Smooth muscle cell (in vitro differentiated cells): Measurements from ENCODE around the gene SERPINI1. TPM values are rescaled to one million over a fixed set of nuclear protein-coding genes. Genes with fewer than 3 reads are reported as not detected.

ENCODE experiments used
- DNase-seq: peaks from one replicate; lab custom pipeline; 2025; ENCODE audit not compliant: unreplicated experiment; lab: John Stamatoyannopoulos, UW
- H2AFZ ChIP-seq: fragments of 200-600 bp; sonication (generic); 2 replicates; pipeline ENCODE4 v1.6.0; 2016; ENCODE audit warnings: antibody characterized with exemption, low read depth, mild to moderate bottlenecking
- H3F3A ChIP-seq: fragments of 200-600 bp; sonication (generic); 2 replicates; pipeline ENCODE4 v1.6.0; 2017; ENCODE audit warnings: antibody characterized with exemption, low read depth
- H3K27ac ChIP-seq: fragments of 200-600 bp; sonication (generic); 2 replicates; pipeline ENCODE4 v1.5.1; 2016; ENCODE audit warnings: low read depth, mild to moderate bottlenecking
- H3K27me3 ChIP-seq: fragments of 200-600 bp; sonication (generic); 2 replicates; pipeline ENCODE4 v1.6.1; 2016; ENCODE audit warnings: low read depth, mild to moderate bottlenecking
- H3K36me3 ChIP-seq: fragments of 200-600 bp; sonication (generic); 2 replicates; pipeline ENCODE4 v1.5.1; 2016; ENCODE audit warnings: low read depth
- H3K4me1 ChIP-seq: fragments of 200-600 bp; sonication (generic); 2 replicates; pipeline ENCODE4 v1.5.1; 2016; ENCODE audit warnings: low read depth
- H3K4me2 ChIP-seq: fragments of 200-600 bp; sonication (generic); 2 replicates; pipeline ENCODE4 v1.6.0; 2016; ENCODE audit warnings: mild to moderate bottlenecking
- H3K4me3 ChIP-seq: fragments of 200-600 bp; sonication (generic); 2 replicates; pipeline ENCODE4 v1.5.1; 2016; ENCODE audit warnings: mild to moderate bottlenecking
- H3K79me2 ChIP-seq: fragments of 200-600 bp; sonication (generic); 2 replicates; pipeline ENCODE4 v1.6.0; 2016; ENCODE audit warnings: low read depth, mild to moderate bottlenecking
- H3K9ac ChIP-seq: fragments of 200-600 bp; sonication (generic); 2 replicates; pipeline ENCODE4 v1.6.0; 2016; ENCODE audit warnings: low read depth
- H3K9me3 ChIP-seq: fragments of 200-600 bp; sonication (generic); replicated peaks from 2 replicates; pipeline ENCODE4 v1.5.1; 2016; ENCODE audit warnings: low read depth
- H4K20me1 ChIP-seq: fragments of 200-600 bp; sonication (generic); 2 replicates; pipeline ENCODE4 v1.6.0; 2016; ENCODE audit warnings: low read depth
- WGBS: methylation state at CpG from one replicate; pipeline ENCODE4 v1.1.7; 2016; ENCODE audit warnings: low lambda C conversion rate; 5-methylcytosine and 5-hydroxymethylcytosine counted together
- polyA plus RNA-seq: library from polyadenylated mRNA; unstranded; fragments of >200 nt; fragmentation: Nextera tagmentation; extraction: Ambion mirVana; gene quantifications from 2 replicates; pipeline ENCODE4 v1.2.1, GENCODE V29; 2016
- total RNA-seq: library from RNA; depleted of rRNA; stranded (reverse); fragments of >200 nt; gene quantifications from 2 replicates; pipeline ENCODE4 v1.2.3, GENCODE V29; 2014
- TF ChIP-seq, protein P1 (sequence below): fragments of 200-600 bp; sonication (generic); IDR thresholded peaks from 2 replicates; pipeline ENCODE4 v1.5.1; 2017; ENCODE audit warnings: borderline replicate concordance, mild to moderate bottlenecking, antibody characterized with exemption; ENCODE audit not compliant: insufficient read depth, poor library complexity, severe bottlenecking

The SERPINI1 gene
- total and polyA plus RNA-seq, 2 experiments from 2014 or later = 40.5 to 54.9 TPM

DNA sequence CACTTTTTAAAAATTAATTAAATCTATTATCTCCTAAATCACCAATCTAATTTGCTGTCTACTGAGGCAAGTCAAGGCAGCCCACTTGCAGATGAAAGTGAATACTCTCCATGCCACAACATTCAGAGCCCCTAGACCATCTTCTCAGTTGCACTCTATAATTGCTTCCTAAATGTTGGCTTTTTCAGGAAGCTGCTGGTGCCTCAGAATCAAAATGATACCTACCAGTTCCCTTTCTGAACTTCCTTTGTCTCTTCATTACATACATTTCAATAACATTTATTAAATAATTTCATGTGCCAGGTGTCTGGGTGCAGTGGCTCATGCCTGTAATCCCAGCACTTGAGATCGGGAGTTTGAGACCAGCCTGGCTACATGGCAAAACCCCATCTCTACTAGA lies 124.1 kb downstream of the SERPINI1 start:
- Histone ChIP-seq H3K27me3 (no peaks in the 10 kb centered on the region), H3K4me2 (no peak overlapping the region), H3F3A (no peaks in the 10 kb centered on the region), H3K4me1 (no peaks in the 10 kb centered on the region), H3K9me3 (no peaks in the 10 kb centered on the region), H3K79me2 (no peaks in the 10 kb centered on the region), H3K9ac (no peak overlapping the region), H4K20me1 (no peaks in the 10 kb centered on the region), H3K27ac (no peak overlapping the region), H3K4me3 (no peak overlapping the region), H2AFZ (no peak overlapping the region), H3K36me3 (no peaks in the 10 kb centered on the region)
- no peak for DNase-seq
- 93% methylated on average over 1 of the region's 1 CpG for WGBS
- TF ChIP-seq, protein P1, sequence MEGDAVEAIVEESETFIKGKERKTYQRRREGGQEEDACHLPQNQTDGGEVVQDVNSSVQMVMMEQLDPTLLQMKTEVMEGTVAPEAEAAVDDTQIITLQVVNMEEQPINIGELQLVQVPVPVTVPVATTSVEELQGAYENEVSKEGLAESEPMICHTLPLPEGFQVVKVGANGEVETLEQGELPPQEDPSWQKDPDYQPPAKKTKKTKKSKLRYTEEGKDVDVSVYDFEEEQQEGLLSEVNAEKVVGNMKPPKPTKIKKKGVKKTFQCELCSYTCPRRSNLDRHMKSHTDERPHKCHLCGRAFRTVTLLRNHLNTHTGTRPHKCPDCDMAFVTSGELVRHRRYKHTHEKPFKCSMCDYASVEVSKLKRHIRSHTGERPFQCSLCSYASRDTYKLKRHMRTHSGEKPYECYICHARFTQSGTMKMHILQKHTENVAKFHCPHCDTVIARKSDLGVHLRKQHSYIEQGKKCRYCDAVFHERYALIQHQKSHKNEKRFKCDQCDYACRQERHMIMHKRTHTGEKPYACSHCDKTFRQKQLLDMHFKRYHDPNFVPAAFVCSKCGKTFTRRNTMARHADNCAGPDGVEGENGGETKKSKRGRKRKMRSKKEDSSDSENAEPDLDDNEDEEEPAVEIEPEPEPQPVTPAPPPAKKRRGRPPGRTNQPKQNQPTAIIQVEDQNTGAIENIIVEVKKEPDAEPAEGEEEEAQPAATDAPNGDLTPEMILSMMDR = no peak

DNA sequence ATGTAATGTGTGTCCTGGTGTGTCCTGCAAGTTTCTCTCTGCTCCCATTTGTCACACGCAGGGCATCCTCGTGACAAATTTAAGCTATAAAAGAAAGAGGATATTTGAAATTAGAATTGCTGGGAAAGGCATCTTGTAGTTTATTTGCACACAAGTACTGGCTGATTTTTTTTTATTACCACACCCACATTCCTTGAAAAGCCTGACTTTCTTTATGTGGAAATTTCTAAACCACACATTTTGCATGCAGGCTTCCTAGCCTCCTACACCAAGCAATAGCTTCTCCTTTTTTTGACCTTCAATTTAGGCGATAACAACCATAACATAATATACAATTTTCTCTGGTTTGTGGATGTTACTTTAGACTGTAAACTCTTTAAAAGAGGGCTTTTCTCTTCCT lies 126.1 kb downstream of the SERPINI1 start:
- DNase-seq = no peak
- H3F3A ChIP-seq = no peaks in the 10 kb centered on the region
- TF ChIP-seq, protein P1 = no peak
- no peaks in the 10 kb centered on the region for H3K9me3 ChIP-seq
- H3K27me3 ChIP-seq = no peaks in the 10 kb centered on the region
- H3K79me2 ChIP-seq = no peaks in the 10 kb centered on the region
- WGBS = 92% methylated on average over 3 of the region's 3 CpGs
- H2AFZ ChIP-seq = peak overlapping the region; percentile 38
- no peaks in the 10 kb centered on the region for H3K36me3 ChIP-seq
- no peak overlapping the region for H3K4me2 ChIP-seq
- H3K27ac ChIP-seq = no peak overlapping the region
- H3K9ac ChIP-seq = no peak overlapping the region
- no peaks in the 10 kb centered on the region for H4K20me1 ChIP-seq
- no peak overlapping the region for H3K4me3 ChIP-seq
- H3K4me1 ChIP-seq = no peaks in the 10 kb centered on the region

DNA sequence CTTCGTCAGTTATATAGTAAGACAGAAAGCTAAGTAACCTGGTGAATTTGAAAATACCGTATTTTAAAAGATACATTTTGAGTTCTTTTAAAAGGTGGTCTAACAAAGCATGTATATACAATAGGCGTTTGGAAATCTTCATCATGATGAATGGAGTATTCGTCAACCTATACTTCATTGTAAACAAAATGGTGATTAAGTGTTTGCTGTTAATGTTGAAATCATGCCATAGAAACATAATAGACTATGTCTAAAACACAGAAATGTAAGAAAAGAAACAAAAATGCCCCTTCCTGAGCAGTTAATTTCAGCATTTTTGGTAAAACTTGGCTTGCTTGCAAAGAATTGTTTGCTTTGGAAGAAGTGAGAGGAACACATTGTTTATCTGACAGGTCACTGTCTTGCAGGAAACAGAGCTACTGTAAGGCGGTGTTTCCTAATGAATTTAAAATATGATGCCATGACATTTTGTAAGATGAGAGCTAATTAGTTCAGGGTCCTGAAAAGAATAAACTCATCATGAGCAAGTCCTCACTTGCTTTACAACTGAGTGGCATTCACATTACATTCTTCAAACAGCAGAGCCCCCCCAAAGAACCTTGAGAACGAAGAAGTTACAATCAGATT lies 126.7 kb downstream of the SERPINI1 start:
- peak overlapping the region; percentile 38 for H2AFZ ChIP-seq
- no peaks in the 10 kb centered on the region for H4K20me1 ChIP-seq
- TF ChIP-seq, protein P1 = no peak
- H3K9me3 ChIP-seq = no peaks in the 10 kb centered on the region
- H3K4me1 ChIP-seq = no peaks in the 10 kb centered on the region
- no peak overlapping the region for H3K9ac ChIP-seq
- WGBS = 78% methylated on average over 6 of the region's 6 CpGs
- no peak overlapping the region for H3K4me3 ChIP-seq
- H3K27ac ChIP-seq = no peak overlapping the region
- no peaks in the 10 kb centered on the region for H3K36me3 ChIP-seq
- no peaks in the 10 kb centered on the region for H3K27me3 ChIP-seq
- no peak overlapping the region for H3K4me2 ChIP-seq
- no peaks in the 10 kb centered on the region for H3F3A ChIP-seq
- no peak for DNase-seq
- no peaks in the 10 kb centered on the region for H3K79me2 ChIP-seq
